Activated naive CD4-positive, alpha-beta T cell treated with anti-CD3 and anti-CD28 coated beads, Interleukin-2, amount 50 U/mL, for 16 hours (primary cell): ENCODE data around the gene RAD9A.

Experiments used
- DNase-seq: peaks from one replicate; pipeline ENCODE4 v3.0.0-alpha.2; 2020

Gene RAD9A

GRCh38 chr11:67442504-67443404 is 51.0 kb downstream of the RAD9A start:
- DNase-seq = no peak

- no peak for DNase-seq
These were observed 53.7 kb downstream of the RAD9A start for GRCh38 chr11:67445515-67445914.
